Activated naive CD8-positive, alpha-beta T cell treated with anti-CD3 and anti-CD28 coated beads, Interleukin-2, amount 50 U/mL, for 24 hours (primary cell): ENCODE results near the gene LEUTX.
"Not testable (repeated sequence)": the region's sequence is repeated elsewhere in the genome, so short reads cannot be mapped to it uniquely, and the experiment has no call there.

Source experiments
- ATAC-seq: fragments of 150-1000 bp; cut with Tn5 transposase; one replicate; pipeline ENCODE4 v1.10.0; 2021
- DNase-seq: peaks from one replicate; pipeline ENCODE4 v3.0.0; 2021
- H3K27ac Mint-ChIP-seq: one replicate; pipeline ENCODE4 v1.8.0; 2021; ENCODE audit warnings: mild to moderate bottlenecking, mixed read lengths
- H3K27me3 Mint-ChIP-seq: one replicate; pipeline ENCODE4 v1.8.0; 2021; ENCODE audit warnings: mixed read lengths
- H3K36me3 Mint-ChIP-seq: one replicate; pipeline ENCODE4 v1.8.0; 2021; ENCODE audit warnings: low read depth, mixed read lengths
- H3K4me1 Mint-ChIP-seq: one replicate; pipeline ENCODE4 v1.8.0; 2021; ENCODE audit warnings: mixed read lengths
- H3K4me3 Mint-ChIP-seq: one replicate; pipeline ENCODE4 v1.8.0; 2021; ENCODE audit warnings: mild to moderate bottlenecking, moderate library complexity, mixed read lengths
- H3K9me3 Mint-ChIP-seq: one replicate; pipeline ENCODE4 v1.8.0; 2021; ENCODE audit warnings: mixed read lengths

LEUTX gene

GRCh38 chr19:39754544-39754943 lies 24.1 kb upstream of the LEUTX start:
- no peaks in the 10 kb centered on the region for H3K9me3 Mint-ChIP-seq
- H3K27me3 Mint-ChIP-seq = peaks cover 27% of the 10 kb centered on the region
- no peak for ATAC-seq
- no peak for DNase-seq
- H3K4me3 Mint-ChIP-seq = no peak overlapping the region
- H3K36me3 Mint-ChIP-seq = no peaks in the 10 kb centered on the region
- H3K4me1 Mint-ChIP-seq = no peaks in the 10 kb centered on the region
- no peak overlapping the region for H3K27ac Mint-ChIP-seq

- no peak overlapping the region for H3K27ac Mint-ChIP-seq
- no peaks in the 10 kb centered on the region for H3K36me3 Mint-ChIP-seq
- no peaks in the 10 kb centered on the region for H3K9me3 Mint-ChIP-seq
- H3K27me3 Mint-ChIP-seq = peaks cover 28% of the 10 kb centered on the region
- H3K4me3 Mint-ChIP-seq = no peak overlapping the region
- no peaks in the 10 kb centered on the region for H3K4me1 Mint-ChIP-seq
- DNase-seq = no peak
- ATAC-seq = no peak
Measured at GRCh38 chr19:39754971-39755370, 23.7 kb upstream of the LEUTX start.

GRCh38 chr19:39759457-39760184 lies 19.0 kb upstream of the LEUTX start:
- no peak for DNase-seq
- peaks cover 21% of the 10 kb centered on the region for H3K27me3 Mint-ChIP-seq
- H3K36me3 Mint-ChIP-seq = no peaks in the 10 kb centered on the region
- H3K4me3 Mint-ChIP-seq = no peak overlapping the region
- H3K27ac Mint-ChIP-seq = no peak overlapping the region
- H3K4me1 Mint-ChIP-seq = no peaks in the 10 kb centered on the region
- no peak for ATAC-seq
- H3K9me3 Mint-ChIP-seq = no peaks in the 10 kb centered on the region

DNA sequence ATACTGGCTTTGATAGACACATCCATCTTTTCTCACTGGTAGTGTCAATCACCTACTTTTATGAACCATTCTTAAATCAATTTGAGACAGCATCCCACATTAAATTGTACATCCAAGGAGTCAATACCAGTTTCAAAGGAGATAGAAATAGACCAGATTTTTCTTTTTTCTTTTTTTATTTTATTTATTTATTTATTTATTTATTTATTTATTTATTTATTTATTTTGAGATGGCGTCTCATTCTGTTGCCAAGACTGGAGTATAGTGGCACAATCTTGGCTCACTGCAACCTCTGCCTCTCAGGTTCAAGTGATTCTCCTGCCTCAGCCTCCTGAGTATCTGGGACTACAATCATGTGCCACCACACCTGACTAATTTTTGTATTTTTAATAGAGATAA lies 16.8 kb upstream of the LEUTX start:
- DNase-seq, H3K9me3 Mint-ChIP-seq, H3K4me1 Mint-ChIP-seq, ATAC-seq, H3K36me3 Mint-ChIP-seq, H3K4me3 Mint-ChIP-seq, H3K27ac Mint-ChIP-seq: not testable (repeated sequence)
- H3K27me3 Mint-ChIP-seq = peaks cover 22% of the 10 kb centered on the region

DNA sequence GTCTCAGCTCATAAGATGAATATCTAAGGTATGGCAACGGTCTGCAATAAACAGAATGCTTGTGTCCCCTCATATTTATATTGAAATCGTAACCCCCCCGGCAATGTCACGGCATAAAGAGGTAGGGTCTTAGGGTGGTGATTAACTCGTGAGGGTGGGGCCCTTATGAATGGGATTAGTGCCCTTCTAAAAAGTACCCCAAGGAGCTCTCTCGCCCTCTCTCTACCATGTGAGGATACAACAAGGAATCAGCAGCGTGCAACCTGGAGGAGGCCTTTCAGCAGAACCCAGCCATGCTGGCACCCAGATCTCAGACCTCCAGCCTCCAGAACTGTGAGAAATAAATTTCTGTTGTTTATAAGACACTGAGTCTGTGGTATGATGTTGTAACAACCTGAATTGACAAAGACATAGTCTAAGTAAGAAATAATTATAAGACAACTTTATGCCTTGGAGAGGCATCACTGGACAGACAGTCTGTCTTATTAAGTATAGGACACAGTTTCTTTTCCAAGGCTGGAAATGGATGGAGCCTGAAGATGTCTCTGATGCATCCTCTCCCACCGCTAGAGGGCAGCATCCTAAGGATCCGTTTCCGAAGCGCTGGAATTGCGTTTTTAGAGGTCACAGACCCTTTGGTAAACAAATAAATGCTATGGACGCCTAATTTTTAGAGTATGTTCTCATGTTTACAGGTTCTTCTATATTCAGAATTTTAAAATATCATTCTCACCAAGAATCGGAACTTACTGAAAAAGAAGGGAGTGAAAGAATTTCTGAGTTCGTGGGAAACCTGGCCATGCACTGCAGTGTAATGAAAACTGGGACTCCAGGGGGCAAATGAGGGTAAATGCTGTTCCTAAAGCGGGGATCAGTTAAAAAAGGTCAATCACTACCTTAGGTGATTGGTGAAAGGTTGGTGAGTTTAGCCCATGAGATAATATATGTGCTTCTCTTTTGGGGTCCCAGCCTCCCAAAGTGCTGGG lies 13.3 kb upstream of the LEUTX start:
- Mint-ChIP-seq H3K36me3 (no peaks in the 10 kb centered on the region), H3K27ac (no peak overlapping the region)
- peak; percentile 45 for DNase-seq

DNA sequence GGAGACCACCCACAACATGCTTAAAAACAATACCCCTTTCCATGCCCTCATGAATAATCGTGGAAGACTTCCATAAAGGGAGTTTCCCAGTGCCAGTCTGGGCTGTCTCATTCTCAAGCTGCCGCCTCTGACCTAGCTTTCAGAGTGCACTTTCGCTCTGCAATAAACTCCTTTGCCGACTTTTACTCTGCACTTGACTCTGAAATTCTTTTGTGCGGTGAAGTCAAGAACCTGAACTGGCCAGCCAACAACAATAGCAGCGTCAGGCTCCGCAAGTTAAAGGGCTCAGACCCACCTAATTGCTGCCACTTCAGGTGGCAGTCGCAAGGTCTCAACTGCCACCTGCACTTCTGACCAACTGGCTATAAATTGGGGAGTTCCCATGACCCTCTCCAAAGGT lies 10.3 kb upstream of the LEUTX start:
- Mint-ChIP-seq H3K36me3 (no peaks in the 10 kb centered on the region), H3K27me3 (peaks cover 15% of the 10 kb centered on the region), H3K27ac (no peak overlapping the region), H3K4me1 (no peaks in the 10 kb centered on the region), H3K9me3 (no peaks in the 10 kb centered on the region), H3K4me3 (no peak overlapping the region)
- no peak for DNase-seq
- no peak for ATAC-seq

More for the DNA sequence above, 13.3 kb upstream of the LEUTX start:
- no peaks in the 10 kb centered on the region for H3K4me1 Mint-ChIP-seq
- H3K9me3 Mint-ChIP-seq = no peaks in the 10 kb centered on the region
- ATAC-seq = no peak
- no peak overlapping the region for H3K4me3 Mint-ChIP-seq
- peaks cover 12% of the 10 kb centered on the region for H3K27me3 Mint-ChIP-seq

- Mint-ChIP-seq H3K4me3 (no peak overlapping the region), H3K9me3 (no peaks in the 10 kb centered on the region), H3K27me3 (peaks cover 15% of the 10 kb centered on the region), H3K36me3 (no peaks in the 10 kb centered on the region), H3K4me1 (no peaks in the 10 kb centered on the region), H3K27ac (no peak overlapping the region)
- ATAC-seq = no peak
- DNase-seq = no peak
Measured at GRCh38 chr19:39768786-39769185, 9.9 kb upstream of the LEUTX start.

DNA sequence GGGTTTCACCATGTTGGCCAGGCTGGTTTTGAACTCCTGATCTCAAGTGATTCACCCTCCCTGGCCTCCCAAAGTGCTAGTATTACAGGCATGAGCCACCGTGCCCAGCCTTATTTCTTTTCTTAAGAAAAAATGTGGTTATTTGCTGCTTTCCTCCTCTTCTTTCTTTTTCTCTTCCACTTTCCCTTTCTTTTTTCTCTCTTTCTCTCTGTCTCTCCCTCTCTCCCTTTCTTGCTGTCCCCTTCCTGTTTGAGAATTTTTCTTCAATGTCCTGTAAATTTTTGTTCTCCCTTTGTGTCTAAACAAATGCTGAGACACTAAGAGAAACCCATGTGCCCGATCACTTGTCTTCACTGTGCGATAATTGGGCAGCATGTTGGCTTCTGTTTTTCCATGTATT lies 2.2 kb downstream of the LEUTX start:
- H3K36me3 Mint-ChIP-seq = no peaks in the 10 kb centered on the region
- no peak overlapping the region for H3K27ac Mint-ChIP-seq
- DNase-seq = no peak
- H3K27me3 Mint-ChIP-seq = peaks cover 30% of the 10 kb centered on the region
- no peaks in the 10 kb centered on the region for H3K9me3 Mint-ChIP-seq
- ATAC-seq = no peak
- H3K4me1 Mint-ChIP-seq = peaks cover 5% of the 10 kb centered on the region
- H3K4me3 Mint-ChIP-seq = no peak overlapping the region

GRCh38 chr19:39788244-39788643 lies 9.6 kb downstream of the LEUTX start:
- no peak for ATAC-seq
- Mint-ChIP-seq H3K4me1 (no peaks in the 10 kb centered on the region), H3K4me3 (no peak overlapping the region), H3K27me3 (peaks cover 20% of the 10 kb centered on the region), H3K36me3 (peaks cover 3% of the 10 kb centered on the region), H3K9me3 (peaks cover 11% of the 10 kb centered on the region), H3K27ac (no peak overlapping the region)
- DNase-seq = no peak

GRCh38 chr19:39792999-39793546 lies 14.4 kb downstream of the LEUTX start:
- Mint-ChIP-seq H3K27me3 (peaks cover 10% of the 10 kb centered on the region), H3K9me3 (peaks cover 8% of the 10 kb centered on the region), H3K4me3 (peak overlapping the region; percentile 76), H3K27ac (no peak overlapping the region), H3K4me1 (no peaks in the 10 kb centered on the region), H3K36me3 (peaks cover 1% of the 10 kb centered on the region)
- peak; percentile 92 for ATAC-seq
- peak; percentile 79 for DNase-seq

- H3K27me3 Mint-ChIP-seq = peaks cover 10% of the 10 kb centered on the region
- H3K4me3 Mint-ChIP-seq = no peak overlapping the region
- no peaks in the 10 kb centered on the region for H3K9me3 Mint-ChIP-seq
- H3K27ac Mint-ChIP-seq = no peak overlapping the region
- H3K4me1 Mint-ChIP-seq = no peaks in the 10 kb centered on the region
- no peak for DNase-seq
- no peaks in the 10 kb centered on the region for H3K36me3 Mint-ChIP-seq
- no peak for ATAC-seq
Measured at GRCh38 chr19:39795001-39795400, 16.3 kb downstream of the LEUTX start.

GRCh38 chr19:39796000-39796498 lies 17.4 kb downstream of the LEUTX start:
- H3K4me1 Mint-ChIP-seq = no peaks in the 10 kb centered on the region
- no peak for DNase-seq
- H3K27ac Mint-ChIP-seq = no peak overlapping the region
- no peak for ATAC-seq
- no peaks in the 10 kb centered on the region for H3K36me3 Mint-ChIP-seq
- no peak overlapping the region for H3K4me3 Mint-ChIP-seq
- peaks cover 12% of the 10 kb centered on the region for H3K27me3 Mint-ChIP-seq
- no peaks in the 10 kb centered on the region for H3K9me3 Mint-ChIP-seq

DNA sequence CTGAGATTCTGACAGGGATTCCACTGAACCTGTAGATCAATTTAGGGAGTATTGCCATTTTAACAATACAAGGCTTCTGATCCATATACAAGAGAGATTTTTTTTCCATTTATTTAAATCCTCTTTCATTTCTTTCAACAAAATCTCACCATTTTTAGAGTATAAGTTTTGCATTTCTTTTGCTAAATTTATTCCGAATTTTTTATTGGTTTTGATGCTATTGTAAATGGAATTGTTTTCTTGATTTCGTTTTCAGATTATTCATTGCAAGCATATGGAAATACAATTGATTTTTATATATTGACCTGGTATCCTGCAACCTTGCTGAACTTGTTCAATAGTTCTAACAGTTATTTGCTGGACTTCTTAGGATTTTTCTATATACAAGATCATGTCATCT lies 18.4 kb downstream of the LEUTX start:
- ATAC-seq (no peak), DNase-seq (no peak)
- Mint-ChIP-seq H3K27ac (no peak overlapping the region), H3K4me3 (no peak overlapping the region), H3K36me3 (no peaks in the 10 kb centered on the region), H3K27me3 (peaks cover 15% of the 10 kb centered on the region), H3K4me1 (no peaks in the 10 kb centered on the region), H3K9me3 (no peaks in the 10 kb centered on the region)

GRCh38 chr19:39802958-39803357 lies 24.3 kb downstream of the LEUTX start:
- Mint-ChIP-seq H3K27ac (peak overlapping the region; percentile 0), H3K4me1 (no peaks in the 10 kb centered on the region), H3K27me3 (peaks cover 15% of the 10 kb centered on the region), H3K36me3 (no peaks in the 10 kb centered on the region), H3K9me3 (no peaks in the 10 kb centered on the region), H3K4me3 (no peak overlapping the region)
- DNase-seq (no peak), ATAC-seq (no peak)
